ENCODE data around the gene S100A8.

S100A8 gene

GRCh38 chr1:153357076-153357852 lies 33.6 kb downstream of the S100A8 start:
- no peak for DNase-seq (ENCODE audit: insufficient read length, low spot score)
- no peak for TF ChIP-seq CTCF (IDR thresholded peaks at IDR 0.05; ENCODE audit: insufficient read depth, missing control alignments)
- FAIRE-seq, result no peak

GRCh38 chr1:153356392-153357075 lies 34.3 kb downstream of the S100A8 start:
- no peak for FAIRE-seq
- DNase-seq (ENCODE audit: insufficient read length, low spot score), result no peak
- TF ChIP-seq CTCF (IDR thresholded peaks at IDR 0.05; ENCODE audit: insufficient read depth, missing control alignments), result no peak

GRCh38 chr1:153355445-153356071 lies 35.3 kb downstream of the S100A8 start:
- FAIRE-seq, result no peak
- DNase-seq (ENCODE audit: insufficient read length, low spot score), result no peak

GRCh38 chr1:153354515-153355193 lies 36.2 kb downstream of the S100A8 start:
- TF ChIP-seq CTCF (IDR thresholded peaks at IDR 0.05; ENCODE audit: insufficient read depth, missing control alignments), result no peak
- no peak for DNase-seq (ENCODE audit: insufficient read length, low spot score)
- no peak for FAIRE-seq

More at GRCh38 chr1:153355445-153356071, 35.3 kb downstream of the S100A8 start:
- peak; percentile 64 for TF ChIP-seq CTCF (IDR thresholded peaks at IDR 0.05; ENCODE audit: insufficient read depth, missing control alignments)

- FAIRE-seq, result no peak
These were observed 37.5 kb downstream of the S100A8 start for GRCh38 chr1:153353226-153353947.

More at GRCh38 chr1:153353226-153353947, 37.5 kb downstream of the S100A8 start:
- DNase-seq (ENCODE audit: insufficient read length, low spot score), result peak; percentile 46
- TF ChIP-seq CTCF (IDR thresholded peaks at IDR 0.05; ENCODE audit: insufficient read depth, missing control alignments), result peak; percentile 33

Data from D721Med (cell line).